CD8-positive, alpha-beta memory T cell (primary cell): Measurements from ENCODE around the gene SMCO1. TPM values are rescaled to one million over a fixed set of nuclear protein-coding genes. Genes with fewer than 3 reads are reported as not detected.

Experiments
- CTCF ChIA-PET: fragments of 350-600 bp; sonication (Branson Sonifier 250); formaldehyde crosslinking; loops from one replicate; lab custom pipeline; 2021; ENCODE audit warnings: antibody characterized with exemption; lab: Charles Lee
- POLR2A ChIA-PET: fragments of 350-600 bp; sonication (Branson Sonifier 250); formaldehyde crosslinking; loops from one replicate; lab custom pipeline; 2021; ENCODE audit warnings: antibody characterized with exemption; lab: Charles Lee
- DNase-seq, 5 donors: peaks; one replicate each; pipeline versions ENCODE4 v3.0.0 to v3.0.0-alpha.2; 2020 to 2022; ENCODE audit warnings: mixed read lengths in 1 of 5
- H3K27ac ChIP-seq: one replicate; pipeline ENCODE4 v1.7.0; 2013; ENCODE audit warnings: low read depth, mild to moderate bottlenecking, low read length, moderate library complexity
- H3K27me3 ChIP-seq: 2 replicates; pipeline ENCODE4 v1.7.0; 2013; ENCODE audit warnings: low read length, mild to moderate bottlenecking; ENCODE audit not compliant: insufficient read depth, poor library complexity, severe bottlenecking
- H3K36me3 ChIP-seq: 2 replicates; pipeline ENCODE4 v1.7.0; 2013; ENCODE audit warnings: mild to moderate bottlenecking, low read length, moderate library complexity; ENCODE audit not compliant: insufficient read depth
- H3K4me1 ChIP-seq: 2 replicates; pipeline ENCODE4 v1.7.0; 2013; ENCODE audit warnings: mild to moderate bottlenecking, low read length, moderate library complexity; ENCODE audit not compliant: insufficient read depth
- H3K4me3 ChIP-seq: 2 replicates; pipeline ENCODE4 v1.7.0; 2013; ENCODE audit warnings: mild to moderate bottlenecking, low read length
- H3K9me3 ChIP-seq: 2 replicates; pipeline ENCODE4 v1.7.0; 2013; ENCODE audit warnings: mild to moderate bottlenecking, low read length
- H3K27ac Mint-ChIP-seq, 8 donors: one replicate each; pipeline ENCODE4 v1.8.0; 2020 to 2021; ENCODE audit warnings: mixed read lengths in 8 of 8, mild to moderate bottlenecking in 6 of 8, inconsistent platforms in 3 of 8, moderate library complexity in 3 of 8
- H3K27me3 Mint-ChIP-seq, 2 donors: one replicate each; pipeline ENCODE4 v1.8.0; 2020 to 2021; ENCODE audit warnings: mixed read lengths in 2 of 2, mild to moderate bottlenecking in 1 of 2, moderate library complexity in 1 of 2
- H3K36me3 Mint-ChIP-seq, 3 donors: one replicate each; pipeline ENCODE4 v1.8.0; 2020 to 2021; ENCODE audit warnings: mixed read lengths in 3 of 3, inconsistent platforms in 1 of 3, mild to moderate bottlenecking in 1 of 3
- H3K4me1 Mint-ChIP-seq, 3 donors: one replicate each; pipeline ENCODE4 v1.8.0; 2020 to 2021; ENCODE audit warnings: mixed read lengths in 3 of 3, inconsistent platforms in 1 of 3, mild to moderate bottlenecking in 1 of 3
- H3K4me3 Mint-ChIP-seq, 7 donors: one replicate each; pipeline ENCODE4 v1.8.0; 2020 to 2021; ENCODE audit warnings: mixed read lengths in 7 of 7, mild to moderate bottlenecking in 6 of 7, moderate library complexity in 4 of 7, inconsistent platforms in 2 of 7
- H3K9me3 Mint-ChIP-seq, 5 donors: one replicate each; pipeline ENCODE4 v1.8.0; 2020 to 2022; ENCODE audit warnings: mixed read lengths in 5 of 5, mild to moderate bottlenecking in 3 of 5, moderate library complexity in 2 of 5, inconsistent platforms in 1 of 5
- polyA plus RNA-seq: library from polyadenylated mRNA; unstranded; fragments of 300-500 nt; fragmentation: Illumina TruSeq; gene quantifications from one replicate; pipeline ENCODE4 v1.2.3, GENCODE V29; 2021
- total RNA-seq, 2 experiments: library from RNA; stranded (reverse); gene quantifications; one replicate each; pipeline ENCODE4 v1.2.3, GENCODE V29; 2021

Gene SMCO1
- total and polyA plus RNA-seq, 3 experiments from 2014 or later, result not detected

- no peaks in the 10 kb centered on the region for H3K36me3 Mint-ChIP-seq
- DNase-seq, result peak; percentile 29 to 71 (median 54)
- Histone ChIP-seq H3K27me3 (no peaks in the 10 kb centered on the region), H3K27ac (no peak overlapping the region), H3K4me1 (no peaks in the 10 kb centered on the region), H3K4me3 (no peak overlapping the region), H3K9me3 (no peaks in the 10 kb centered on the region), H3K36me3 (no peaks in the 10 kb centered on the region)
- ChIA-PET POLR2A (no interaction called here), CTCF (interaction anchor here (0.8 to 1.7 kb wide), 6 partner anchors 8 to 147 kb away, joined by 3 to 7 read pairs (median 4); no protein-coding TSS in a partner anchor)
- no peaks in the 10 kb centered on the region for H3K9me3 Mint-ChIP-seq
- peaks cover 0 to 4% (median 0%) of the 10 kb centered on the region in 3 donors for H3K4me1 Mint-ChIP-seq
- no peak overlapping the region for H3K4me3 Mint-ChIP-seq
- no peak overlapping the region for H3K27ac Mint-ChIP-seq
- H3K27me3 Mint-ChIP-seq, result peaks cover 6 to 25% of the 10 kb centered on the region in 2 donors
These were observed 22.3 kb upstream of the SMCO1 start for GRCh38 chr3:196537319-196537984.

DNA sequence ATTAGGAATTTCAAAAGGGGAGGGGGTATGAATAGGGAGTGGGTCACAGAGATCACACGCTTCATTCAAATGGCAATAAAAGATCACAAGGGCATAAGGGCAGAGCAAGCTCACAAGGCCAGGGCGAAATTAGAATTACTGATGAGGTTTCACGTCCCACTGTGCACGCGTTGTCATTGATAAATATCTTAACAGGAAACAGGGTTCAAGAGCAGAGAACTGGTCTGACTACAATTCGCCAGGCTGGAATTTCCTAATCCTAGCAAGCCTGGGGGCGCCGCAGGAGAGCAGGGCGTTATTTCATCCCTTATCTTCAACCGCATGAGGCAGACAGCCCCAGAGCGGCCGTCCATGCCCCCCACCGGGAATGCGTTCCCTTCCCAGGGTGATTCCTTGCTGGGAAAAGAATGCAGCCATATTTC is 18.1 kb upstream of the SMCO1 start:
- no peak overlapping the region for H3K27ac ChIP-seq
- Mint-ChIP-seq H3K4me1 (peaks cover 1 to 6% (median 4%) of the 10 kb centered on the region in 3 donors), H3K27ac (no peak overlapping the region), H3K27me3 (peaks cover 14 to 35% of the 10 kb centered on the region in 2 donors), H3K4me3 (no peak overlapping the region), H3K36me3 (no peaks in the 10 kb centered on the region), H3K9me3 (peaks cover 0 to 4% (median 1%) of the 10 kb centered on the region in 5 donors)
- DNase-seq, result no peak
- ChIA-PET CTCF (interaction anchor here (0.8 kb wide), 1 partner anchor 10 kb away, joined by 3 read pairs; no protein-coding TSS in a partner anchor), POLR2A (no interaction called here)
- H3K27me3 ChIP-seq, result no peaks in the 10 kb centered on the region
- H3K4me3 ChIP-seq, result no peak overlapping the region
- no peaks in the 10 kb centered on the region for H3K36me3 ChIP-seq
- no peaks in the 10 kb centered on the region for H3K4me1 ChIP-seq
- no peaks in the 10 kb centered on the region for H3K9me3 ChIP-seq

- no peaks in the 10 kb centered on the region for H3K36me3 ChIP-seq
- H3K4me1 Mint-ChIP-seq, result peaks cover 0 to 9% (median 1%) of the 10 kb centered on the region in 3 donors
- H3K27me3 Mint-ChIP-seq, result peaks cover 12 to 30% of the 10 kb centered on the region in 2 donors
- H3K36me3 Mint-ChIP-seq, result no peaks in the 10 kb centered on the region
- peak overlapping the region in 1 of 7 donors; percentile 9 for H3K4me3 Mint-ChIP-seq
- H3K9me3 ChIP-seq, result no peaks in the 10 kb centered on the region
- ChIA-PET CTCF (no interaction called here), POLR2A (no interaction called here)
- DNase-seq, result no peak
- no peaks in the 10 kb centered on the region for H3K4me1 ChIP-seq
- H3K27ac ChIP-seq, result no peak overlapping the region
- no peak overlapping the region for H3K27ac Mint-ChIP-seq
- H3K4me3 ChIP-seq, result no peak overlapping the region
- no peaks in the 10 kb centered on the region for H3K27me3 ChIP-seq
- peaks cover 0 to 4% (median 1%) of the 10 kb centered on the region in 5 donors for H3K9me3 Mint-ChIP-seq
These were observed 16.3 kb upstream of the SMCO1 start for GRCh38 chr3:196531418-196531817.

- no peaks in the 10 kb centered on the region for H3K4me1 ChIP-seq
- H3K9me3 ChIP-seq, result no peaks in the 10 kb centered on the region
- no peaks in the 10 kb centered on the region for H3K36me3 ChIP-seq
- H3K27ac Mint-ChIP-seq, result no peak overlapping the region
- H3K27me3 ChIP-seq, result no peaks in the 10 kb centered on the region
- H3K9me3 Mint-ChIP-seq, result peaks cover 0 to 4% (median 1%) of the 10 kb centered on the region in 5 donors
- no peaks in the 10 kb centered on the region for H3K36me3 Mint-ChIP-seq
- peak overlapping the region; percentile 24 for H3K27ac ChIP-seq
- ChIA-PET CTCF (interaction anchor here (0.7 to 1.8 kb wide), 17 partner anchors 8 to 276 kb away, joined by 3 to 9 read pairs (median 3); partner anchors contain the start of gene FBXO45), POLR2A (interaction anchor here (1.0 kb wide), 1 partner anchor 441 kb away, joined by 3 read pairs; no protein-coding TSS in a partner anchor)
- H3K4me3 ChIP-seq, result peak overlapping the region; percentile 56
- peaks cover 0 to 9% (median 1%) of the 10 kb centered on the region in 3 donors for H3K4me1 Mint-ChIP-seq
- H3K4me3 Mint-ChIP-seq, result peak overlapping the region in 6 of 7 donors; percentile 38 to 83 (median 54)
- H3K27me3 Mint-ChIP-seq, result peaks cover 14 to 33% of the 10 kb centered on the region in 2 donors
- DNase-seq, result peak; percentile 45 to 73 (median 68)
These were observed 13.6 kb upstream of the SMCO1 start for GRCh38 chr3:196528639-196529233.

DNA sequence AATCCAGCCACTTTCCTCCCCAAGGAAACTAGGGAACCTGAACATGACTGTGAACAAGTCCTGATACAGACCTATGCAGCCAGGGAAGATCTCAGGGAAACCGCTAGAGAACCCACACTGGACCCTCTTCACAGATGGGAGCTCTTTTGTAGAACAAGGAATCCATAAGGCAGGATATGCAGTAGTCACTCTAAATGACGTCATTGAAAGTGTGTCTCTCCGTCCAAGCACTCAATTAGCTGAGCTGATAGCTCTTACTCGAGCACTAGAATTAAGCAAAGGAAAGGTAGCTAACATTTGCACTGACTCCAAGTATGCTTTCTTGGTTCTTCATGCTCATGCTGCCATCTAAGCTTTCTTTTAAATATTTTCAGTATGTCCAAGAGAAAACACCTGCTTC is 10.0 kb upstream of the SMCO1 start:
- Histone ChIP-seq H3K4me3 (no peak overlapping the region), H3K36me3 (no peaks in the 10 kb centered on the region), H3K9me3 (peaks cover 4% of the 10 kb centered on the region), H3K27me3 (no peaks in the 10 kb centered on the region), H3K27ac (no peak overlapping the region), H3K4me1 (no peaks in the 10 kb centered on the region)
- CTCF ChIA-PET, result interaction anchor here (0.6 to 1.5 kb wide), 3 partner anchors 12 to 271 kb away, joined by 3 read pairs; no protein-coding TSS in a partner anchor
- Mint-ChIP-seq H3K4me3 (no peak overlapping the region), H3K9me3 (peaks cover 12 to 21% (median 16%) of the 10 kb centered on the region in 5 donors), H3K27ac (no peak overlapping the region), H3K4me1 (peaks cover 0 to 9% (median 1%) of the 10 kb centered on the region in 3 donors), H3K27me3 (peaks cover 5 to 12% of the 10 kb centered on the region in 2 donors), H3K36me3 (peaks cover 0 to 12% (median 3%) of the 10 kb centered on the region in 3 donors)
- POLR2A ChIA-PET, result no interaction called here
- DNase-seq, result no peak

- Histone ChIP-seq H3K36me3 (no peaks in the 10 kb centered on the region), H3K27me3 (no peaks in the 10 kb centered on the region), H3K4me1 (no peaks in the 10 kb centered on the region), H3K27ac (no peak overlapping the region), H3K9me3 (peaks cover 10% of the 10 kb centered on the region), H3K4me3 (no peak overlapping the region)
- Mint-ChIP-seq H3K27me3 (peaks cover 5 to 12% of the 10 kb centered on the region in 2 donors), H3K27ac (no peak overlapping the region), H3K9me3 (peaks cover 18 to 27% (median 22%) of the 10 kb centered on the region in 5 donors), H3K36me3 (peaks cover 0 to 16% (median 5%) of the 10 kb centered on the region in 3 donors), H3K4me1 (peaks cover 0 to 9% (median 1%) of the 10 kb centered on the region in 3 donors), H3K4me3 (no peak overlapping the region)
- ChIA-PET CTCF (interaction anchor here (1.2 to 1.4 kb wide), 2 partner anchors 12 to 18 kb away, joined by 3 read pairs; no protein-coding TSS in a partner anchor), POLR2A (no interaction called here)
- no peak for DNase-seq
These were observed 9.4 kb upstream of the SMCO1 start for GRCh38 chr3:196524527-196524926.

DNA sequence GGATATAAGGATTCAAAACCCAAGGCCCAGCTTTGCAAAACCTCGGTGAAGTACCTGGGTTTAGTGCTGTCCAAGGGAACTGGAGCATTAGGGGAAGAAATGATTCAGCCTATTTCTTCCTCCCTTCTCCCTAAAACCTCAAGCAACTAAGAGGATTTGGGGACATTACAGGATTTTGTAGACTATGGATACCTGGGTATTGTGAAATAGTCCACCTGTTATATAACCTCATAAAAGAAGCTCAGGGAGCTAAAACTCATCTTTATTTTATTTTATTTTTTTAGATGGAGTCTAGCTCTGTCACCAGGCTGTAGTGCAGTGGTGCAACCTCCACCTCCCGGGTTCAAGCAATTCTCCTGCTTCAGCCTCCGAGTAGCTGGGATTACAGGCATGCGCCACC is 8.7 kb upstream of the SMCO1 start:
- peaks cover 16% of the 10 kb centered on the region for H3K9me3 ChIP-seq
- H3K27me3 ChIP-seq, result no peaks in the 10 kb centered on the region
- POLR2A ChIA-PET, result no interaction called here

More for the DNA sequence above, 8.7 kb upstream of the SMCO1 start:
- H3K4me3 ChIP-seq, result no peak overlapping the region
- no peaks in the 10 kb centered on the region for H3K4me1 ChIP-seq
- DNase-seq, result no peak
- H3K4me1 Mint-ChIP-seq, result peaks cover 0 to 6% (median 3%) of the 10 kb centered on the region in 3 donors
- CTCF ChIA-PET, result interaction anchor here (1.4 to 2.5 kb wide), 3 partner anchors 17 to 270 kb away, joined by 3 to 20 read pairs (median 3); no protein-coding TSS in a partner anchor
- peaks cover 25 to 34% (median 29%) of the 10 kb centered on the region in 5 donors for H3K9me3 Mint-ChIP-seq
- H3K27me3 Mint-ChIP-seq, result peaks cover 5 to 12% of the 10 kb centered on the region in 2 donors
- no peak overlapping the region for H3K27ac ChIP-seq
- no peak overlapping the region for H3K27ac Mint-ChIP-seq
- peaks cover 0 to 18% (median 6%) of the 10 kb centered on the region in 3 donors for H3K36me3 Mint-ChIP-seq
- H3K4me3 Mint-ChIP-seq, result no peak overlapping the region
- H3K36me3 ChIP-seq, result no peaks in the 10 kb centered on the region
